GM23338 (cell line): Measurements from ENCODE around the gene KCNIP1. TPM values are rescaled to one million over a fixed set of nuclear protein-coding genes. Genes with fewer than 3 reads are reported as not detected.
A peak's percentile ranks its signal among the peaks of the same experiment; 100 is the strongest.

Experiments
- ATAC-seq: fragments of 200-7000 bp; cut with Tn5 transposase; 3 replicates; pipeline ENCODE4 v1.9.1; 2020
- DNase-seq: peaks from one replicate; pipeline ENCODE4 v3.0.0-alpha.2; 2015; ENCODE audit warnings: low spot score
- H2AFZ ChIP-seq: fragments of 200-600 bp; sonication (generic); 2 replicates; pipeline ENCODE4 v1.8.0; 2016; ENCODE audit warnings: antibody characterized with exemption, mild to moderate bottlenecking, moderate library complexity
- H3F3A ChIP-seq: fragments of 200-600 bp; sonication (generic); replicated peaks from 2 replicates; pipeline ENCODE4 v1.8.0; 2017; ENCODE audit warnings: antibody characterized with exemption, mixed run types, low read depth
- H3K27ac ChIP-seq: fragments of 200-600 bp; sonication (generic); 2 replicates; pipeline ENCODE4 v1.6.1; 2016; ENCODE audit warnings: low read depth
- H3K27me3 ChIP-seq: fragments of 200-600 bp; sonication (generic); 2 replicates; pipeline ENCODE4 v1.8.0; 2016; ENCODE audit warnings: mild to moderate bottlenecking, mixed run types, moderate library complexity; ENCODE audit not compliant: insufficient read depth
- H3K36me3 ChIP-seq: fragments of 200-600 bp; sonication (generic); 2 replicates; pipeline ENCODE4 v1.8.0; 2016; ENCODE audit warnings: mild to moderate bottlenecking; ENCODE audit not compliant: insufficient read depth
- H3K4me1 ChIP-seq: fragments of 200-600 bp; sonication (generic); 2 replicates; pipeline ENCODE4 v1.8.0; 2016; ENCODE audit warnings: mild to moderate bottlenecking, moderate library complexity; ENCODE audit not compliant: insufficient read depth
- H3K4me2 ChIP-seq: fragments of 200-600 bp; sonication (generic); 2 replicates; pipeline ENCODE4 v1.7.1; 2017; ENCODE audit warnings: mixed run types
- H3K4me3 ChIP-seq: fragments of 200-600 bp; sonication (generic); 2 replicates; pipeline ENCODE4 v1.6.1; 2016; ENCODE audit warnings: mixed run types
- H3K79me2 ChIP-seq: fragments of 200-600 bp; sonication (generic); replicated peaks from 2 replicates; pipeline ENCODE4 v1.8.0; 2017; ENCODE audit warnings: mild to moderate bottlenecking; ENCODE audit not compliant: insufficient read depth
- H3K9me2 ChIP-seq: fragments of 200-600 bp; sonication (generic); 2 replicates; pipeline ENCODE4 v1.8.0; 2017; ENCODE audit not compliant: insufficient read depth
- H4K20me1 ChIP-seq: fragments of 200-600 bp; sonication (generic); replicated peaks from 2 replicates; pipeline ENCODE4 v1.8.0; 2017; ENCODE audit warnings: mild to moderate bottlenecking; ENCODE audit not compliant: insufficient read depth
- H3K27ac Mint-ChIP-seq: 2 replicates; pipeline ENCODE4 v1.8.0; 2020; ENCODE audit warnings: inconsistent platforms, mild to moderate bottlenecking, moderate library complexity, mixed read lengths
- H3K27me3 Mint-ChIP-seq: 3 replicates; pipeline ENCODE4 v1.8.0; 2022; ENCODE audit warnings: low read depth, mild to moderate bottlenecking, moderate library complexity, mixed read lengths, inconsistent platforms; ENCODE audit not compliant: insufficient read depth, poor library complexity
- H3K36me3 Mint-ChIP-seq: 3 replicates; pipeline ENCODE4 v1.8.0; 2021; ENCODE audit warnings: low read depth, mild to moderate bottlenecking, inconsistent platforms, moderate library complexity, mixed read lengths
- H3K4me1 Mint-ChIP-seq: 3 replicates; pipeline ENCODE4 v1.8.0; 2020; ENCODE audit warnings: mild to moderate bottlenecking, inconsistent platforms, mixed read lengths
- H3K4me3 Mint-ChIP-seq: 3 replicates; pipeline ENCODE4 v1.8.0; 2021; ENCODE audit warnings: moderate library complexity, mild to moderate bottlenecking, inconsistent platforms, mixed read lengths
- H3K9me3 Mint-ChIP-seq: 3 replicates; pipeline ENCODE4 v1.8.0; 2020; ENCODE audit warnings: moderate library complexity, mild to moderate bottlenecking, inconsistent platforms, mixed read lengths
- CREB1 ChIP-seq: fragments of 250-450 bp; sonication (Bioruptor Pico); IDR thresholded peaks from 2 replicates; pipeline ENCODE4 v1.5.0; 2020; ENCODE audit warnings: low read depth, mild to moderate bottlenecking, moderate library complexity
- EZH2phosphoT487 ChIP-seq: fragments of 200-600 bp; sonication (generic); IDR thresholded peaks from one replicate; pipeline ENCODE4 v1.8.1; 2018; ENCODE audit warnings: antibody characterized with exemption; ENCODE audit not compliant: unreplicated experiment
- JUNB ChIP-seq: IDR thresholded peaks from one replicate; pipeline ENCODE4 v1.6.1; 2016; ENCODE audit warnings: antibody characterized with exemption; ENCODE audit not compliant: unreplicated experiment
- polyA plus RNA-seq: library from polyadenylated mRNA; unstranded; fragments of >200 nt; fragmentation: Nextera tagmentation; extraction: Ambion mirVana; gene quantifications from 2 replicates; pipeline ENCODE4 v1.2.1, GENCODE V29; 2016
- total RNA-seq: library from RNA; depleted of rRNA; stranded (reverse); fragments of >200 nt; shearing (Covaris generic); gene quantifications from 2 replicates; pipeline ENCODE4 v1.2.3, GENCODE V29; 2014
- TF ChIP-seq, protein P1 (sequence below): fragments of 250-450 bp; sonication (Bioruptor Pico); IDR thresholded peaks from 2 replicates; pipeline ENCODE4 v1.5.0; 2020; ENCODE audit warnings: mild to moderate bottlenecking, moderate library complexity
- TF ChIP-seq, protein P2 (sequence below): IDR thresholded peaks from 2 replicates; pipeline ENCODE4 v1.6.1; 2016; ENCODE audit warnings: antibody characterized with exemption
- TF ChIP-seq, protein P3 (sequence below): IDR thresholded peaks from one replicate; pipeline ENCODE4 v1.6.1; 2018; ENCODE audit warnings: antibody characterized with exemption; ENCODE audit not compliant: unreplicated experiment

KCNIP1 gene
- total and polyA plus RNA-seq, 2 experiments from 2014 or later, result 0.31 to 0.87 TPM

DNA sequence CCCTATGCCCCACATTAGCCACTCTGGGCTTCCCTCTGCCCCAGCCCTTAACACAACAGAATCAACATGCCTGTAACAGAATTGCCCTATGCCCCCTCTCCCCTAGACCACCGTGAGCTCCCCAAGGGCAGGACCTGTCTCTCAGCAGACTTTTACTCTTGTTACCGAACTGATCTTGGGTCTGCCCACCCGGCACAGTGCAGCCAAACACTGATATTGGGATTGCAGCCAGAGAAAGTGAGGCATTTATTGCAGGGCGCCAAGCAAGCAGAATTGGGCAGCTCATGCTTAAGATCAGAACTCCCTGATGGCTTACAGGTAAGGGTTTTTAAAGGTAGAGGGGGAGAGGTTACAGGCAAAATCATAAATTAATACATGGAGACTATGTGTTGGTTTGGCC, 33.5 kb upstream of the KCNIP1 start:
- ATAC-seq (no peak), DNase-seq (no peak)
- H3K36me3 Mint-ChIP-seq, result no peaks in the 10 kb centered on the region
- Histone ChIP-seq H3K4me1 (peaks cover 12% of the 10 kb centered on the region), H3F3A (no peaks in the 10 kb centered on the region), H3K9me2 (no peaks in the 10 kb centered on the region; the same call in 1 of the 2 replicates), H3K79me2 (no peaks in the 10 kb centered on the region), H4K20me1 (no peaks in the 10 kb centered on the region), H3K27ac (no peak overlapping the region), H3K27me3 (no peaks in the 10 kb centered on the region), H2AFZ (peak overlapping the region; percentile 3; the same call in 1 of the 2 replicates), H3K36me3 (no peaks in the 10 kb centered on the region), H3K4me3 (no peak overlapping the region), H3K4me2 (no peak overlapping the region)
- no peak overlapping the region for H3K4me3 Mint-ChIP-seq
- no peak overlapping the region for H3K27ac Mint-ChIP-seq
- TF ChIP-seq, protein P1, sequence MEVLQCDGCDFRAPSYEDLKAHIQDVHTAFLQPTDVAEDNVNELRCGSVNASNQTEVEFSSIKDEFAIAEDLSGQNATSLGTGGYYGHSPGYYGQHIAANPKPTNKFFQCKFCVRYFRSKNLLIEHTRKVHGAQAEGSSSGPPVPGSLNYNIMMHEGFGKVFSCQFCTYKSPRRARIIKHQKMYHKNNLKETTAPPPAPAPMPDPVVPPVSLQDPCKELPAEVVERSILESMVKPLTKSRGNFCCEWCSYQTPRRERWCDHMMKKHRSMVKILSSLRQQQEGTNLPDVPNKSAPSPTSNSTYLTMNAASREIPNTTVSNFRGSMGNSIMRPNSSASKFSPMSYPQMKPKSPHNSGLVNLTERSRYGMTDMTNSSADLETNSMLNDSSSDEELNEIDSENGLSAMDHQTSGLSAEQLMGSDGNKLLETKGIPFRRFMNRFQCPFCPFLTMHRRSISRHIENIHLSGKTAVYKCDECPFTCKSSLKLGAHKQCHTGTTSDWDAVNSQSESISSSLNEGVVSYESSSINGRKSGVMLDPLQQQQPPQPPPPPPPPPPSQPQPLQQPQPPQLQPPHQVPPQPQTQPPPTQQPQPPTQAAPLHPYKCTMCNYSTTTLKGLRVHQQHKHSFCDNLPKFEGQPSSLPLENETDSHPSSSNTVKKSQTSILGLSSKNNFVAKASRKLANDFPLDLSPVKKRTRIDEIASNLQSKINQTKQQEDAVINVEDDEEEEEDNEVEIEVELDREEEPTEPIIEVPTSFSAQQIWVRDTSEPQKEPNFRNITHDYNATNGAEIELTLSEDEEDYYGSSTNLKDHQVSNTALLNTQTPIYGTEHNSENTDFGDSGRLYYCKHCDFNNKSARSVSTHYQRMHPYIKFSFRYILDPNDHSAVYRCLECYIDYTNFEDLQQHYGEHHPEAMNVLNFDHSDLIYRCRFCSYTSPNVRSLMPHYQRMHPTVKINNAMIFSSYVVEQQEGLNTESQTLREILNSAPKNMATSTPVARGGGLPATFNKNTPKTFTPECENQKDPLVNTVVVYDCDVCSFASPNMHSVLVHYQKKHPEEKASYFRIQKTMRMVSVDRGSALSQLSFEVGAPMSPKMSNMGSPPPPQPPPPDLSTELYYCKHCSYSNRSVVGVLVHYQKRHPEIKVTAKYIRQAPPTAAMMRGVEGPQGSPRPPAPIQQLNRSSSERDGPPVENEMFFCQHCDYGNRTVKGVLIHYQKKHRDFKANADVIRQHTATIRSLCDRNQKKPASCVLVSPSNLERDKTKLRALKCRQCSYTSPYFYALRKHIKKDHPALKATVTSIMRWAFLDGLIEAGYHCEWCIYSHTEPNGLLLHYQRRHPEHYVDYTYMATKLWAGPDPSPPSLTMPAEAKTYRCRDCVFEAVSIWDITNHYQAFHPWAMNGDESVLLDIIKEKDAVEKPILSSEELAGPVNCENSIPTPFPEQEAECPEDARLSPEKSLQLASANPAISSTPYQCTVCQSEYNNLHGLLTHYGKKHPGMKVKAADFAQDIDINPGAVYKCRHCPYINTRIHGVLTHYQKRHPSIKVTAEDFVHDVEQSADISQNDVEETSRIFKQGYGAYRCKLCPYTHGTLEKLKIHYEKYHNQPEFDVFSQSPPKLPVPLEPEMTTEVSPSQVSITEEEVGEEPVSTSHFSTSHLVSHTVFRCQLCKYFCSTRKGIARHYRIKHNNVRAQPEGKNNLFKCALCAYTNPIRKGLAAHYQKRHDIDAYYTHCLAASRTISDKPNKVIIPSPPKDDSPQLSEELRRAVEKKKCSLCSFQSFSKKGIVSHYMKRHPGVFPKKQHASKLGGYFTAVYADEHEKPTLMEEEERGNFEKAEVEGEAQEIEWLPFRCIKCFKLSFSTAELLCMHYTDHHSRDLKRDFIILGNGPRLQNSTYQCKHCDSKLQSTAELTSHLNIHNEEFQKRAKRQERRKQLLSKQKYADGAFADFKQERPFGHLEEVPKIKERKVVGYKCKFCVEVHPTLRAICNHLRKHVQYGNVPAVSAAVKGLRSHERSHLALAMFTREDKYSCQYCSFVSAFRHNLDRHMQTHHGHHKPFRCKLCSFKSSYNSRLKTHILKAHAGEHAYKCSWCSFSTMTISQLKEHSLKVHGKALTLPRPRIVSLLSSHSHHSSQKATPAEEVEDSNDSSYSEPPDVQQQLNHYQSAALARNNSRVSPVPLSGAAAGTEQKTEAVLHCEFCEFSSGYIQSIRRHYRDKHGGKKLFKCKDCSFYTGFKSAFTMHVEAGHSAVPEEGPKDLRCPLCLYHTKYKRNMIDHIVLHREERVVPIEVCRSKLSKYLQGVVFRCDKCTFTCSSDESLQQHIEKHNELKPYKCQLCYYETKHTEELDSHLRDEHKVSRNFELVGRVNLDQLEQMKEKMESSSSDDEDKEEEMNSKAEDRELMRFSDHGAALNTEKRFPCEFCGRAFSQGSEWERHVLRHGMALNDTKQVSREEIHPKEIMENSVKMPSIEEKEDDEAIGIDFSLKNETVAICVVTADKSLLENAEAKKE (CRISPR knock-in tag), result no peak
- TF ChIP-seq, protein P2, sequence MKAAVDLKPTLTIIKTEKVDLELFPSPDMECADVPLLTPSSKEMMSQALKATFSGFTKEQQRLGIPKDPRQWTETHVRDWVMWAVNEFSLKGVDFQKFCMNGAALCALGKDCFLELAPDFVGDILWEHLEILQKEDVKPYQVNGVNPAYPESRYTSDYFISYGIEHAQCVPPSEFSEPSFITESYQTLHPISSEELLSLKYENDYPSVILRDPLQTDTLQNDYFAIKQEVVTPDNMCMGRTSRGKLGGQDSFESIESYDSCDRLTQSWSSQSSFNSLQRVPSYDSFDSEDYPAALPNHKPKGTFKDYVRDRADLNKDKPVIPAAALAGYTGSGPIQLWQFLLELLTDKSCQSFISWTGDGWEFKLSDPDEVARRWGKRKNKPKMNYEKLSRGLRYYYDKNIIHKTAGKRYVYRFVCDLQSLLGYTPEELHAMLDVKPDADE, result no peak
- TF ChIP-seq EZH2phosphoT487, result no peak
- TF ChIP-seq, protein P3, sequence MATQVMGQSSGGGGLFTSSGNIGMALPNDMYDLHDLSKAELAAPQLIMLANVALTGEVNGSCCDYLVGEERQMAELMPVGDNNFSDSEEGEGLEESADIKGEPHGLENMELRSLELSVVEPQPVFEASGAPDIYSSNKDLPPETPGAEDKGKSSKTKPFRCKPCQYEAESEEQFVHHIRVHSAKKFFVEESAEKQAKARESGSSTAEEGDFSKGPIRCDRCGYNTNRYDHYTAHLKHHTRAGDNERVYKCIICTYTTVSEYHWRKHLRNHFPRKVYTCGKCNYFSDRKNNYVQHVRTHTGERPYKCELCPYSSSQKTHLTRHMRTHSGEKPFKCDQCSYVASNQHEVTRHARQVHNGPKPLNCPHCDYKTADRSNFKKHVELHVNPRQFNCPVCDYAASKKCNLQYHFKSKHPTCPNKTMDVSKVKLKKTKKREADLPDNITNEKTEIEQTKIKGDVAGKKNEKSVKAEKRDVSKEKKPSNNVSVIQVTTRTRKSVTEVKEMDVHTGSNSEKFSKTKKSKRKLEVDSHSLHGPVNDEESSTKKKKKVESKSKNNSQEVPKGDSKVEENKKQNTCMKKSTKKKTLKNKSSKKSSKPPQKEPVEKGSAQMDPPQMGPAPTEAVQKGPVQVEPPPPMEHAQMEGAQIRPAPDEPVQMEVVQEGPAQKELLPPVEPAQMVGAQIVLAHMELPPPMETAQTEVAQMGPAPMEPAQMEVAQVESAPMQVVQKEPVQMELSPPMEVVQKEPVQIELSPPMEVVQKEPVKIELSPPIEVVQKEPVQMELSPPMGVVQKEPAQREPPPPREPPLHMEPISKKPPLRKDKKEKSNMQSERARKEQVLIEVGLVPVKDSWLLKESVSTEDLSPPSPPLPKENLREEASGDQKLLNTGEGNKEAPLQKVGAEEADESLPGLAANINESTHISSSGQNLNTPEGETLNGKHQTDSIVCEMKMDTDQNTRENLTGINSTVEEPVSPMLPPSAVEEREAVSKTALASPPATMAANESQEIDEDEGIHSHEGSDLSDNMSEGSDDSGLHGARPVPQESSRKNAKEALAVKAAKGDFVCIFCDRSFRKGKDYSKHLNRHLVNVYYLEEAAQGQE, result no peak
- TF ChIP-seq JUNB, result no peak
- no peak for TF ChIP-seq CREB1 (CRISPR knock-in tag)
- no peaks in the 10 kb centered on the region for H3K9me3 Mint-ChIP-seq
- peaks cover 2% of the 10 kb centered on the region for H3K27me3 Mint-ChIP-seq
- H3K4me1 Mint-ChIP-seq, result peaks cover 23% of the 10 kb centered on the region
